HG03354 (cell line): ENCODE results near the gene RGL4.

ENCODE experiments used
- ATAC-seq: cut with Tn5 transposase; IDR thresholded peaks from one replicate; pipeline ENCODE4 v1.9.1; 2021; ENCODE audit warnings: mild to moderate bottlenecking; ENCODE audit not compliant: unreplicated experiment, poor library complexity, severe bottlenecking

RGL4 gene

DNA sequence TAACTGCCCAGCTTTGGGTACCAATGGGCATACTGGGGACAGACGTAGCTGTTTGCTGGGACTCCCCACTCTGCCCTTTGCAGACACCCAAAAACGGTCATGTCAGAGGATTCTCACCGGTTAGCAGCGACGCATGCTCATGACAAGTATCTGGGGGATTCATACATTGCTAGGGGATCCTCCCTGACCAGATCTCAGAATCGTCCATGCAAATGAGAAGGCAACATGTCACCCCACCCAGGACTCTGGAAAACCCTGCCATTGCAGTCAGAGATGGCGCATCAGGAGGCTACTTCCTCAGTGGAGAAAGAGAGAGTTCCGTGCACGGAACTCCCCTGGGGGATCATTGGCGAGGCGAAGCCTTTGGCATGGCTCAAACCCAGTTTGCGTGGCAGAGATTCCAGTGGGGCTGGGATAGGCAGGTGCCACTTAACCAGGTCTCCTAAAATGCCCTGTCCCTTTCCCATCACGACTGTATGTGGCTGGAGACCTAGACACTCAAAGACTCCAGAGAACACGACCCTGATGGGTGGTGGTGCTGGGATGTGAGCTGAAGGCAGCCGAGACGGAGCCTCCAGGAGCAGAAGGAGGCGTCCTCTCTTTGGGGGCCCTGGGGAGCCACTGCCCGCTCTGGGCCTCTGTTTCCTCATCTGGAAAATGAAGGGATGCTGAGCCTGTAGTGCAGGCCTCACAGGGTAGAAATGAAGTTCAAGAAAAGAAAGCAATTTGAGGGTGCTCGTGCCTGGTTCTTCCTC, 4.9 kb downstream of the RGL4 start:
- ATAC-seq = no peak

DNA sequence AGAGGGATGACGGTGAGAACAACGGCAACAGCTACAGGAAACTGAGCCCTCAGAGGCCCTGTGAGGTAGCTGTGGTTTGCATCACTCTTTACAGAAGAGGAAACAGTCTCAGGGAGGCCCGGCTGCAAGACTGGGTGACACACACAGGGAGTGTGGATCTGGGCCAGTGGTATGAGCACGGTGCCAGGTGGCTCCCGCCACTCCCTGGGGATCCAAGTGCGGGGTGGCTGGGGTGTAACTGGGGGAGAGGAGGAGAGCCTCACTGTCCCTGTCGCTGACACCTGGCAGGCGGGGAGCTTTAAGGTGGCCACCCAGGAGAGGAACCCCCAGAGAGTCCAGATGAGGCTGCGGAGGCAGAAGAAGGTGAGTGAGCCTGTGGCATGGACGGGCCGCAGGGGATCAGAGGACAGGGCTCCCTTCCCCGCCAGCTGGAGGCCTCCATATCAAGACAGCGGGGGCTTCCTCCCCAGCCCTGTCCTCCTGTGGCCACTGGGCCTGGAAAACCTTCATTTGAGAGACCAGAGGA, 5.6 kb downstream of the RGL4 start:
- peak; percentile 88 for ATAC-seq

DNA sequence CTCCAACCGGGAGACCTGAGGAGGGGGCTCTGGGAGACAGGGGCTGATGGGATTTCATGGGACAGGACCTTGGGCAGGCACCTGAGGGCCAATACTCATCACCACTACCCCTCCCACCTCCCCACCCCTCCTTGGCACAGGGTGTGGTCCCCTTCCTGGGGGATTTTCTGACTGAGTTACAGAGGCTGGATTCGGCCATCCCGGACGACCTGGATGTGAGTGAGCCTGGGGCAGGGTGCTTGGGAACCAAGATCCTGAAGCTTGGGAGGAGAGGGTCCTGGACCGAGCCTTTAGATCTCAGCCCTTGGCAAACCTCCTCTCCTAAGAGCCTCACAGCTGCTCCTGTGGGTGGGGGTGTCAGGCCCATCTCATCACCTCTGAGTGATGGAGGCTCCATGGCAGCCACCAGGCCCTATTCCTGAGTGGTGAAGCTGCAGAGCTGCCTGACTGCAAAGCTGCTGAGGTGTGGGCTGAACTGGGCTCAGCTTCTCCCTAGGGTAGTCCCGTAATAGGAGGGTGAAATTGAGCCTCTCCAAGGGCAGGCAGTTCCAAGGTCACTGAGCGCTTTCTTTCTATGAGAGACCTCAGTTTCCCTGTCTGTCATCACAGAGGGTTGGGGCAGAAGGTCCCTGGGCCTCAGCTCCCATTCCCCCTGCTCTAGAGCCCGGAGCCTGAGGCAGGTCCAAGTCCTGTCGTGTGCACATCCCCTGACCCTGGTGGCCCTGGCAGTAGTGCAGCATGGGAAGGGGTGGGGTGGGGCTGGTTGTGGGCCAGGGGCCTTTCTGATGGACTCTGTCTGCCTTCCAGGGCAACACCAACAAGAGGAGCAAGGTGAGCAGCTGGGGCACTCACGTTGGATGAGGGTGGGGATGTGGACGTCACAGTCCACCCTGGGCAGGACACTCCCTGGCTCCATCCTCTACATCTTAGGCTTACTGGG, 6.5 kb downstream of the RGL4 start:
- no peak for ATAC-seq

DNA sequence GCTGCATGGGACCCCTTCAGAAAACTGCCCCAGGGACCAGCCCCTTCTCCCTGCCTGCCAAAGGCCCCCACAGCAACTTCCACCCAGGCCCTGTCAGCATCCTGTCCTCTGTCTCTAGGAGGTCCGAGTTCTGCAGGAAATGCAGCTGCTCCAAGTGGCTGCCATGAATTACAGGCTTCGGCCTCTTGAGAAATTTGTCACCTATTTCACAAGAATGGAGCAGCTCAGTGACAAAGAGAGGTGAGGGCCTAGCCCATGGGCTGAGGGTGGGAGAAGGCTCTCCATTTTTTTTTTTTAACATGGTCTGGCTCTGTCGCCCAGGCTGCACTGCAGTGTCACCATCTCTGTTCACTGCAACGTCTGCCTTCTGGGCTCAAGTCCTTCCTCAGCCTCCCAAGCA, 7.3 kb downstream of the RGL4 start:
- no peak for ATAC-seq

DNA sequence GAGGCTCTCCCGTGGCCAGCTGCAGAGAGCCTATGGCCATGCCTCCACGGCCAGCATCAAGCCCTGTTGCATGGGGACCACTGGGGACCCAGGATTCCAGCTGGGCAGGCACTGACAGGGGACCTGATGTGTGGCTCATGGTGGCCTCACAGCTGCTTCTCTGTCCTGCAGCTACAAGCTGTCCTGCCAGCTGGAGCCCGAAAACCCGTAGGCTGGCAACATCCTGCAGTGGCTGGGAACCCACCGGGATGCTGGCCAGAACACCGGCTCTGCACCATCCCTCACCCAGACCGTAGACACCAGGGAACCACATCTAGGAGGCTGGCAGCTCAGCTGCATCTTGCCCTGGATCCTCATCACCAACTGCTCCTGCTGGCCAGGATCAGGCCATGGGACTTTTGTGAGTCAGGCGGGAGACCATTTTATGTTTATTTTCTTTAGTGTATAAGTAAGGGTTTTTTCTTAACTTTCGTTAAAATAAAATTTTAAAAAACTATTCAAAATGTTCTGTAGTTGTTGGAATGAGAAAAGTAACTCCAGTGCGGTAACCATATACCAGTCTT, 7.9 kb downstream of the RGL4 start:
- no peak for ATAC-seq

DNA sequence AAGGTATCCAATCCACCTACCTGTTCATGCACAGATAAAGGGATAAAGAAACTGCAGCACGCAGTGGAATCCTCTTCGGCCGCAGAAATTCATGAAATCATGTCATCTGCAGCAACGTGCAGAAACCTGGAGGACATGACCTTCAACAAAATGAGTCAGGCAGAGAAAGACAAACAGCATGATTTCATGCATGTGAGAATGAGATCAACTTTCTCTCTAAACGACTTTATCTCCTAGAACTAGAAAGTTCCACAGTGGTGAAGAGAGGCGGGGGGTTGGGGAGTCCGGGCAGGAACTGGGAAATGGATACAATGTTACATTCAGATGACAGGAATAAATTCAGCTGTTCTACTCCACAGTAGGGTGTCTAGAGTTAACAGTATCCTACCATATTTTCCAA, 9.9 kb downstream of the RGL4 start:
- ATAC-seq = no peak

DNA sequence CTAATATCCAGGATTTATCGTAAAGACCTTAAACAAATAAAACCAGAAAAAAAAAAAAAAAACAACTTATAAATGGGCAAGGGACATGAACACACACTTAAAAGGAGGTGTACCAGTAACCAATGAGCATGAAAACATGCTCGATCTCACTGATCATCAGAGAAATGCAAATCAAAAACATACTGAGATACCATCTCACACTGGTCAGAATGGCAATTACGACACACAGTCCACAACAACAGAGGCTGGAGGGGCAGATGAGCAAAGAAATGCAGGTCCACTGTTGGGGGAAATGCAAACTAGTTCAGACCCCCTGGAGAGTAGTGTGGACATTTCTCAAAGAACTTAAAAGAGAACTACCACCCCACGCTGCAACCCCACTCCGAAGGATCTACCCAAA, 13.2 kb downstream of the RGL4 start:
- no peak for ATAC-seq

DNA sequence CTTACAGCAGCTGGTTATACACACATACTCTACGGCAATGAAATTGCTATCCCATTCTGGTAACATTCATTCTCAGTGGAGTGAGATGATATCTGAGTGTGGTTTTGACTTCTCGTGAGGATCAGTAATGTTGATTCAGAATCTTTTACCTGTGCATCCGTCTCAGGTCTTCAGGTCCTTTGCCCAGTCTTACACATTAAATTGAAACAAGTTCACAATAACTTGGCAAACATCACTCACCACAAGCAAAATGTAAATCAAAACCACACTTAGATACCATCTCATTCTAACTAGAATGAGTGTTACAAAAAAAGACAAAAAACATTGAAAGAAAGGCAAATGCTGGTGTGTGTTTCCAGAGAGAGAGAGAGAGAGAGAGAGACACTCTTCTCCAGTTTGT, 14.0 kb downstream of the RGL4 start:
- ATAC-seq = no peak

DNA sequence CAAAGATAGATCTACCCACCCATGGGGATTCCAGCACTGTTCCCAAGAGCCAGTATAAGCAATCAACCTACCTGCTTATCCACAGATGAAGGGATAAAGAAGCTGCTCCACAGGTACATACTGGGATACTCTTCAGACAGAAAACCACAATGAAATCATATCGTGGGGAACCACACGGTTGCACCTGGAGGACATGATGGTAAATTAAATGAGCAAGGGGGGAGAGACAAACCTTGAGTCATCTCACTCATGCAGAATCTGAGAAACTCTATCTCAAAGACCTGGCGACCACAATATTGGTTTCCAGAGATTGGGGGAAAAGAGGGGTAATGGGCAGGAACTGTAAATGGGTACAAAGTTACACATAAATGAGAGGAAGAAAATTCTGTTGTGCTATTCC, 14.5 kb downstream of the RGL4 start:
- no peak for ATAC-seq

DNA sequence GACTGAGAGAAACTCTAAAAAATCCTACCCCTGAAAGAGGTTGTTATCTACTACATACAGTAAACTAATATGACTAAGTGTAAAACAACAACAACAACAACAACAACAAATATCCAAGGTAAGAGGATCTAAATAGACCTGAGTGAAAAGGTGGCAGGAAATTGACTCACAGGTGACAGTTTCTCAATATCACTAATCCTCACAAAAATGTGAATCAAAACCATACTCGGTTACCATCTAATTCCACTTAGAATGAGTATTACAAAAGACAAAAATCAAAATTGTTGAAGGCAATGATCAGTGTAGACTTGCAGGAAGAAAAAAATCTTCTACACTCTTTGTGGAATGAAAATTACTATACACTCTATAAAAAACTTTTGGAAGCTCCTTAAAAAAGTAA, 17.5 kb downstream of the RGL4 start:
- ATAC-seq = no peak

DNA sequence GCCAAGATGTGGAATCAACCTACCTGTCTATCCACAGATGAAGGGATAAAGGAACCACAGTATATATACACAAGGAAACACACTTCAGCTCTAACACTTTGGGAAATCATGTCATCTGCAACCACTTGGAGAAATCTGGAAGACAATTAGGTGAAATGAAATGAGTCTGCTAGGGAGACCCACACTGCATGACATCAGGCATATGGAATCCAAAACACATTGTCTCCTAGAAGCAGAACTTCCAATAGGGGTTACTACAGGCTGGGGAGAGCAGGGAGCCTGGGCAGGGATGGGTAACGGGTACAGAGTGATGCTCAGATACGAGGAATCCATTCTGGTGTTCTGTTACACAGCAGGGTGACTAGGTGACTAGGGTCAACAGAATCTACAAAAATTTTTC, 18.3 kb downstream of the RGL4 start:
- ATAC-seq = no peak

DNA sequence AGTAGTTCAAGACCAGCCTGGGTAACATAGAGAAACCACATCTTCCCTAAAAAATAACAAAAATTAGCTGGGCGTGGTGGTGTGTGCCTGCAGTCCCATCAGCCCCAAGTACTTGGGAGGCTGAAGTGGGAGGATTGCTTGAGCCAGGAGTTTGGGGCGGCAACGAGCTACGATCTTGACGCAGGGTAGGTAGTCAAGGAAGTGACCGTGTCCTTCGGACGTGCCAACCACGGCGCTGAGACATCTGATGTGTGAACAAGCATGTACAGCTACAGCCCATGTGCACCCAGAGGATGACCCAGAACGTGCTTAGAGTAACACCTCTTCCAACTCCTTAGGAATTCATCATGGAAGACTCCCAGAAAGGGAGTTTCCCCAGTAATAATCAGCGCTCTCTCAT, 21.4 kb downstream of the RGL4 start:
- ATAC-seq = no peak

DNA sequence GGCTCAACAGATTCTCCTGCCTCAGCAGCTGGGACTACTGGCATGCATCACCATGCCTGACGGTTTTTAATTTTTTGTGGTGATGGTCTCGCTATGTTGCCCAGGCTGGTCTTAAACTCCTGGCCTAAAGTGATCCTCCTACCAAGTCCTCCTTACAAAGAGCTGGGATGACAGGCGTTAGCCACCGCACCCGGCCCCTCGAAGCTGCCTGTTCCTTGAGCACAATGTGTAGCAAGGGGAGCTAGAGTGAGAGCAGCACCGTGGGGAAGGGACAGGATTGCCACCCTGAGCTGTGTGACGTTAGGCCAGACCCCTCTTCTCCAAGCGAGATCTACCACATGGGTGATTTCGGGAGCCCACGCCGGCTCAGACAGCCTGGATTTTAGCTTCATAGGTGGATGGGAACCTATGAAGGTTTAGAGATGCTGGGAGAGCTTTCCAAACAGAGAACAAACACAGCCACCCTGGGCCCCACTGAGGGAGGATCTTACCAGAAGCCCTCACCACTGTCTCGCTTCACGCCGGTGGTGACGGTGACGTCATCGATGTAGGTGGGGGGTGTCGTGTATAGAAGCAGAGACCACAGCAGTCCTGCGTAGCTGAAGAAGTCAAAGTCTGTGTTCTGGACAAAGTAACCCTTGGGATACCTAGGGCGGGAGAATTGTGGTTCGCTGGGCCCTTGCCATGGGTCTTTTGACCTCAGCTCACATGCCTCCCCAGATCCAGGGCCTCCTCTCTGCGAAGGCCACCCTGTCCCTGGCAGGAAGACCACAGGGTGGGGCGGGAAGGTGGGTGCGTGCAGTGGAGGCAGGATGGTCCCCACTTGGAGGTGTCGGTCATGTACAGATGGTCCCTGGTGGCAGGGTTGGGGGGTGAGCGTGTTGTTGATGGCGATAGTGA, 23.1 kb downstream of the RGL4 start:
- ATAC-seq = no peak

DNA sequence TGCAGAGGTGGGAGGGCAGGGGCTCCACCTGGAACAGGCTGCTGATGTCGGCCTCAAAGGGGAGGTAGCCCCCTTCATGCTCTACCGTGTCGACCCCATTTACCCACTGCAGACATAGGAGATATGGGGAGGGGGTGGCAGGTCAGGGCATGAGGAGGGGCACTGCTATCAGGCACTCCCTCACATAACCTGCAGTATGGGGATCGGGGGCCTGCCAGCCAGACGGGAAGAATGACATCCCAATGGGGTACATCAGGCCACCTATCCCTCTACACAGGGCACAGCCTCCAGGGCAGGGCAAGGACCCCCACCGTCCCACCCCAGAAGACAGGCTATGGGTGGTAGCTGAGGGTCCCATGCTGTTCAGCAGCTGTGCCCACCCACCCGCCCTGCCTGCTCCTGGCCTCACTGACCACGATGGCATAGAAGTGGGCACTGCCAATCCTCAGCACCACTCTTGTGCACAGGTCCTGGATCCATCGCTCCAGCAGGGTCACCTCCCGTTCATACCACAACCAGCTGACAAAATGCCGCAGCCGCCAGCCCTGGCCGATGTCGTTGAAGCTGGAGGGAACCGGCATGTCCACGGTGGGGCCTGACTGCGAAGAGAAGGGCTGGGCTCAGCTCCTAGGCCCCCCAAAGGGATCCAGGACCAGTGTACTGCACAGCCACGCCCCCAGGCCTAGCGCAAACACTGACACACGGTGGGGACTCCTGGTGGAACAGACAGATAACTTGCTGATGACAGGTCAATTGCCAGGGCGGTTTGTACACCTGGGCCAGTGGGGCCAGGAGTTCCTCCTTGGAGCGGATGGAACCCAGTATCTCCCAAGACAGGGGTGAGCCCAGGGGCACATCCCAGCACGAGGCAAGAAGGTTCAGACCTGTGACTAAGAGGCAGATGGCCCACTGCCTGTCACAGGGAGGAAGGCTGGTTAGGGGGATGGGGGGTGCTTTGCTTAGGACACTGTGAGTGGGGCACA, 24.1 kb downstream of the RGL4 start:
- no peak for ATAC-seq

DNA sequence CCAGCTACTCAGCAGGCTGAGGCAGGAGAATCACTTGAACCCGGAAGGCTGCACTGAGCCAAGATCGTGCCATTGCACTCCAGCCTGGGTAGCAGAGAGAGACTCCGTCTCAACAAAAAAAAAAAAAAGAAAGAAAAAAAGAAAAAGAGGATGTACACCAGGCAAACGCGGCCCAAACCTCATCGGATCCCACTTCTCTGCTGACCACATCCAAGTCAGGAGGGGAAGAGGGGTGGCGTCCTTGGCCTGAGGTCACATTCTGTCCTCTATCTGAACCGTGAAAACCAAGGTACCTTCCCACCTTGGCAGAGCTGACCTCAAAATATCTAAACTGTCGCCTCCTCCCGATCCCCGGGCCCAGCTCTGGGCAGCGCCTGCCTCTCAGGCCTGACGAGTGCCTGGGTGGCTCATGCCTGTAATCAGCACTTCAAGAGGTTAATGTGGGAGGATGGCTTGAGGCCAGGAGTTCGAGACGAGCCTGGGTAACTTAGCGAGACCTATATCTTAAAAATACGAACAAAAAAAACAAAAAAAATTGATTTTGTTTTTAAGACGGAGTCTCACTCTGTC, 25.1 kb downstream of the RGL4 start:
- no peak for ATAC-seq

DNA sequence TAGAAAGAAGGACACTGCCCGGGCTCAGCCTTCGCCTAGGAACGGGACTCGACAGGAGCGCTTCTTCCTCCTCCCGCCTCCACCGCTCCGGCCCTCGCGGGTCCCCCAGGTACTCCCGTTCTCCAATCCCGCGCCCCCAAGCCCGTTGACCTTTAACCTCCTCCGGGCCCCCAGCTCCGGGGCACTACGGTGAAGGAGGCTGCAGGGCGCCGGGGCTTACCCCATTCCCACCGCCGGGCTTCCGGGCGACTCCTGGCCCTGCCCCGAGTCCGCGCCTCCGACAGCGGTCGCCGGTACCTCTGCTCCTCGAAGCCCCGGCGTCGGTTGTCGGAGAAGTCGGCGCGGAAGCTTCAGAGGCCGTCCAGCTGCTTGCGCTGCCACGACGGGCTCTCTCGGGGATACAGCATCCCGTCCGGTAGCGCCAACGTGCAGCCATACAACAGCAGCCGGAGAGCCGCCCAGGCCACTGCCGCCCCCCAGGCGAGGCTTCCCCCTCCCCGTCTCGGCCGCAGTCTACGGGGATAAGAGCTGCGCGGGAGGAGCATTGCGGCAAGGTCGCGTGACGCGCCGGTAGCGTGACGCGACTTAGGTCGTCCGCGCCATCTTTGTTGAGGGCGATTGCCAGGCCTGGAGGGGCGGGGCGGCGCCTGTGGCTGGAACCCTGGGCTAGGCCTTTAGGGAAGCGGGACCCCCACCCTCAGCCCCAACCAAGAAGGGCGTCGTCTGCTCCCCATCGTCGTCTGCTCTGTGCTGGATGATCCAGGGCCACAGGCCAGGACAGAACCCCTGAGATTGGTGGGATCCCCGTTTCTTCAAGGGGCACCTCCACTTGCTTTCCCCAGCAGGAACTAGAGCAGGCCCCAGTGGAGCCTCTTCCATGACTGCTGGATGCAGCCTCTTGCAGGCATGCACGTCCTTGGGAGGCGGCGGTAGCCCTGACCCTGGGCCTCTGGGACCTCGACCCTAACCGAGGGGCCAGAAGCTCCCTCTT, 26.3 kb downstream of the RGL4 start:
- ATAC-seq = peak; percentile 79
